GM18951 (cell line): ENCODE data around the gene SLC5A4.
"Not testable (repeated sequence)": the region's sequence is repeated elsewhere in the genome, so short reads cannot be mapped to it uniquely, and the experiment has no call there.

Experiments
- POLR2A ChIP-seq: IDR thresholded peaks from 4 replicates; pipeline ENCODE4 v1.6.1; 2011; ENCODE audit warnings: mild to moderate bottlenecking; ENCODE audit not compliant: insufficient read length, insufficient read depth; ENCODE audit errors: extremely low read depth
- in situ Hi-C: fragments of 300-500 bp; cut with MboI; formaldehyde crosslinking; loops from one replicate; pipeline ENCODE4 v1.12.0; 2022; ENCODE audit warnings: low sequenced_read_pairs, mixed read lengths, inconsistent platforms; ENCODE audit not compliant: unreplicated experiment

SLC5A4 gene

GRCh38 chr22:32255217-32255616 is at the start of gene SLC5A4:
Gene SLC5A4 (minus strand): TSS chr22:32255347. CDS start chr22:32255329, 18 bp downstream.
- no peak for TF ChIP-seq POLR2A
- in situ Hi-C loops, result no loop called here

GRCh38 chr22:32293921-32294320 is 38.8 kb upstream of the SLC5A4 start:
- in situ Hi-C loops, result not testable (repeated sequence)

- in situ Hi-C loops, result no loop called here
- TF ChIP-seq POLR2A, result no peak
Measured at GRCh38 chr22:32286290-32286840, 31.2 kb upstream of the SLC5A4 start.

DNA sequence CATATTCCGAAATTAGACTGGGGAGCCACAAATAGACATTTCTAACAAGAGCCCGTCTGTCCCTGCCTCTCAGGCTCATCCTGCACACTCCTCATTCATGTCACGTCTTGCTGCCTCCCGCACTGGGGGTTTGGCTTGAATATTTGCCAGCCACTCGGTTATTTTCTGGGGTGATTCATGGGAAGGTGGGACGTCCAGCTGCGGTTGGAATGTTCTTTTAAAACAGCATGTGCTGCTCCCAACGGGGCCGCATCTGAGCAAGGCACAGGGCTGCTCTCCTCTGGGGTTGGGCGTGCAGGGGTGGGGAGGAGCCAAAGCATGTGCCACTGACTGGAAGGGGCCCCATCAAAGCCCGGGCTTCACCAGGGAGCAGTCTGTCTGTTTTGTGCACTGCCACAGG is 25.9 kb upstream of the SLC5A4 start:
- in situ Hi-C loops, result no loop called here
- no peak for TF ChIP-seq POLR2A

DNA sequence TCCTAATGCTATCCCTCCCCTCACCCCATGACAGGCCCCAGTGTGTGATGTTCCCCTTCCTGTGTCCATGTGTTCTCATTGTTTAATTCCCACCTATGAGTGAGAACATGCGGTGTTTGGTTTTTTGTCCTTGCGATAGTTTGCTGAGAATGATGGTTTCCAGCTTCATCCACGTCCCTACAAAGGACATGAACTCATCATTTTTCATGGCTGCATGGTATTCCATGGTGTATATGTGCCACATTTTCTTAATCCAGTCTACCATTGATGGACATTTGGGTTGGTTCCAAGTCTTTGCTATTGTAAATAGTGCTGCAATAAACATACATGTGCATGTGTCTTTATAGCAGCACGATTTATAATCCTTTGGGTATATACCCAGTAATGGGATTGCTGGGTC is 20.2 kb upstream of the SLC5A4 start:
- in situ Hi-C loops, result not testable (repeated sequence)

- TF ChIP-seq POLR2A, result no peak
- in situ Hi-C loops, result no loop called here
Measured at GRCh38 chr22:32271389-32271788, 16.2 kb upstream of the SLC5A4 start.

DNA sequence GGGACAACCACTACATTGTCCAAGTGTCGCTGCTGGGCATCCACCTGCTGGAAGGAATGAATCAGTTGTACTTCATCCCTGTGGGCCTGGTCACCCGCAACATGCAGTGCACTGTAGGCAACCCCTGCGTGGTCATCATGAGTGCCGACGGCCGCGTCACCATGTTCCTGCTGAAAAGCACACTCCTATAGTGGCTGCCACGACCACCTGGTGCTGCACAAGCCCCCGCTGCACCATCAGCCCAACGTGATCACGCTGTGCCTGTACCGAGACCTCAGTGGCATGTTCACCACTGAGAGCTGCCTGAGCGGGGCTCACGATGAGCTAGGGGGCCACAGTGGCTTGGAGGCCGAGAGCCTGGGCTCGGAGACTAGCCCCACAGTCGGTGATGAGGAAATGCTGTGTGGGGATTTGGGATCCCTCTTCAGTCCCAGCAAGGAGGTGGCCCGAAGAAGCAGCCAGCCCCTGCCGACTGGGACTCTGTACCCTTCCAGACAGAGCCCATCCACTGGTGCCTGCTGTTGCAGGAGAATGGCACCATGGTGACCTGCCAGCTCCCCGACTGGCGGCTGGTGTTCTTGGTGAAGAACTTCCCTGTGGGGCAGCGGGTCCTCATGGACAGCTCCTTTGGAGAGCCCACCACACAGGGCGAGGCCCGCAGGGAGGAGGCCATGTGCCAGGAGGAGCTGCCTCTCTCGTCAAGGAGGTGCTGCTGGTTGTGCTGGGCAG is 15.7 kb upstream of the SLC5A4 start:
- in situ Hi-C loops, result no loop called here
- no peak for TF ChIP-seq POLR2A

- in situ Hi-C loops, result no loop called here
- TF ChIP-seq POLR2A, result no peak
Measured at GRCh38 chr22:32269316-32269715, 14.2 kb upstream of the SLC5A4 start.

GRCh38 chr22:32267011-32267410 is 11.9 kb upstream of the SLC5A4 start:
- TF ChIP-seq POLR2A, result no peak
- in situ Hi-C loops, result no loop called here

- TF ChIP-seq POLR2A, result no peak
- in situ Hi-C loops, result no loop called here
Measured at GRCh38 chr22:32265882-32266767, 11.0 kb upstream of the SLC5A4 start.

GRCh38 chr22:32263678-32264077 is 8.5 kb upstream of the SLC5A4 start:
- in situ Hi-C loops, result not testable (repeated sequence)

- no peak for TF ChIP-seq POLR2A
- in situ Hi-C loops, result no loop called here
Measured at GRCh38 chr22:32261306-32261705, 6.2 kb upstream of the SLC5A4 start.

DNA sequence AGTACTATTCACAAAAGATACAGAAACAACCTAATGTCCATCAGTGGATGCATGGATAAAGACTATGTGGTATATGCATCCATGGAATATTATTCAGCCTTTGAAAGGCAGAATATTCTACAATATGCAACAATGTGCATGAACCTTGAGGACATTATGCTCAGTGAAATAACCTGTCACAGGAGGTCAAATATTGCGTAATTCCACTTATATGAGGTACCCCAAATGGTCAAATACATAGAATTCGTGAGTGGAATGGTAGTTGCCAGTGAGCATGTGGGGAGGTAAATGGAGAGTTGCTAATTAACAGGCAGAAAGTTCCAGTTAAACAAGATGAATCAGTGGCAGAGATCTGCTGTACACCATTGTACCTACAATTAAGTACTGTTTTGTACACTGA is 3.6 kb upstream of the SLC5A4 start:
- in situ Hi-C loops, result no loop called here
- no peak for TF ChIP-seq POLR2A

DNA sequence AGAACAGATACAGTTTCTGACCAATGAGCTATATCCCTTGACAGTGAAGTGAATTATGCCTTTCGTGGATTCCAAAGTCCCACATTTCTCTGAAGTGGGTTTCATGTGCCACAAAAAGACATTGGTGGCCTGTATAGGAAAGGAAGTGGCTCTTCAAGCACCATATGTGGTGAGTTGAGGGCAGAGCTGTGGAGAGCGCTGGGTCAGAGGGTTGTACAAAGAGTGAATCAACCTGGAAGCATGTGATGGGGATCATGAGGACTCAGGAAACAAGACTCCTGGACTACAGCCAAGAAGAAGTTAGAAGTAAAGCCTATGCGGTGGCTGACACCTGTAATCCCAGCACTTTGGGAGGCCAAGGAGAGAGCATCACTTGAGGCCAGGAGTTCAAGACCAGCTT is 579 bp upstream of the SLC5A4 start:
- TF ChIP-seq POLR2A, result no peak
- in situ Hi-C loops, result no loop called here

DNA sequence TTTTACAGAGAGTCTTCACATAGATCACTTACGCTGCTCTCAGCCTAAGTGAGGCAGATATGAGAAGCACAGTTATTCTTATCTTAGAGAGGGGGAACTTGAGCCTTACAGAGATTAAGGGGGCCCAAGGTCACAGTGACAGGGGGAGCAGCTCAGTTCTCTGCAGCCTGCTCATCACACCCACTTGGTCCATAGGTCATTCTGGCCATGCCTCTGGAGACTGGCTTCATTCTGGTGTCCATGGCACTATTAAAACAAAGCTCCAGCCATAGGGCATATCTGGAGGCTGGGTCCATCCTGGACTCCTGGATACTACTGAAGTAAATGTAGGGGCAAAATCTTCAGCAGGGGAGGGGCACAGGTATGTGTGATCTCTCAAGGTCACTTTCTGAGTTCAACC is 5.9 kb downstream of the SLC5A4 start:
- in situ Hi-C loops, result no loop called here
- no peak for TF ChIP-seq POLR2A
